ENCODE data around the gene PALD1.
"Not testable (repeated sequence)": the region's sequence is repeated elsewhere in the genome, so short reads cannot be mapped to it uniquely, and the experiment has no call there.

The PALD1 gene

DNA sequence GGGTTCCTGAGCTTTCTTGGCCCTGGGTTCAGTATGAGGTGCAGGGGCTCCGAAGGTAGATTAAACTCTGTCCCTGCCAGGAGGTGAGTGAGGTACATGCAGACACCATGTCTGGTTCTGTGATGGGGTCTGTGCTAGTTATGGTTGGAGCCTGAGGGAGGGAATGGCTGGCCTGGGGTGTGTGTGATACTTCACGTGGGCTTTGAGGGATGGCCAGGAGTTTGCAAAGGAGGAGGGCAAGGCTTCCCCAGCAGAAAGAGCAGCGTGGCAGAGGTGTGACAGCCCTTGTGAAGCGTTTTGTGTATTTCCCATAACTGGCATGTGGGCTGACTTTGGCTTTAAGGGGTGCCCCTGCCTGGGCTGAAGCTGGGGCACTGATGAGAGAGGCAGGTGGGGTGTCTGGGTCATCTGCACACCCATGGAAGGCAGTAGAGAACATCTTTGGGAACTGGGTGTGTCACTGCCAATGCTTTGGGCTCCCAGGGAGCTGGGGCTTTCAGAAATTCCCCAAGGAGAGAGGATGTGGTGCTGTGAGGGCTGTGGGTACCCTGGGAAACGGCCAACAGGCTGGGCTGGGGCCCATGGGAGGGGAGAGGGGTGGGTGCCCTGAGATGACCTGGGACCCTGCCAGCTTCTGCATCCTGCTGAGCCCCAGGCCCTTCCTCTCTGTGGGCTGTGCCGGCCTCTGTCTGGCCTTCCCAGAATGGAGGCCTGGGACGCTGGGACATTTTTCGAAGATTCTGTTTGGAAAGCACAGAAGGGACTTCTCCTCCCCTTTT lies 4.6 kb downstream of the PALD1 start:
- no peak for DNase-seq

- not testable (repeated sequence) for DNase-seq
These were observed 5.3 kb downstream of the PALD1 start for GRCh38 chr10:70483872-70484271.

GRCh38 chr10:70487824-70488223 lies 9.3 kb downstream of the PALD1 start:
- no peak for DNase-seq

- no peak for DNase-seq
These were observed 11.6 kb downstream of the PALD1 start for GRCh38 chr10:70490142-70490541.

GRCh38 chr10:70491614-70492013 lies 13.0 kb downstream of the PALD1 start:
- no peak for DNase-seq

DNA sequence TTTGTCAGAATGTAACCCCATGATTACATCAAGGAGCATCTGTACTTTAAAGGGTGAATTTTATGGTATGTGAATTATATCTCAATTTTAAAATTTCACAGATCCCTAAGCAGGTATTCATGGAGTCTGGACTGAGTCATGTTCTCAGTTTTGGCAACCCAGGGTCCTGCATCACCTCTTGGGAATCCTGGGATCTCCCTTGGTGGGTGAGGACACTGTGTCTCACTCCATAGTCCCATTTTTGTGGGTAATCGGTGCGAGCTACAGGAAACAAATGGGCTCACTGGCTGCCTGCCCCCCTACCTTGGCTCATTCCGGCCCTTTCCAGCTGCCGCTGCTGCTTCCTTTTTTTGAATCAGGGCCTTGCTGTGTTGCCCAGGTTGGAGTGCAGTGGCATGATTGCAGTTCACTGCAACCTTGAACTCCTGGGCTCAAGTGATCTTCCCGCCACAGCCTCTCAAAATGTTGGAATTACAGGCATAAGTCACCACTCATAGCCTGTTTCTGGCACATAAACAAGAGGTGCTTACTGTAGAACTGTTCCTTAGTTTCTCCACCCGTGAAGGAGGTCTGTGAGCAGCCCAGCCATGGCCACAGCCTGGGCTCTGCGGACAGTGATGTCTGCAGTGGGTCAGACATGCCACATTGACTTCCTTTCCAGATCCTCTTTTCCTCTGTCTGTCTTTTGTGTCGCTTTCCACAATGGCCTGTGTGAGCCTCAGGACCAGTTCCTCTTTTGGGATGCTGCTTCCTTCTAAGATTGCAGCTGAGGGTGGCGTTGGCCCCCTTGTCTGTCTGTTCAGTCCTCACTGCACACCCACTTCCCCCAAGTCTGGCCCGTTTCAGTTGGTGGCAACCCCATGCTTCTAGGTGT lies 14.5 kb downstream of the PALD1 start:
- DNase-seq = no peak

GRCh38 chr10:70493660-70494234 lies 15.2 kb downstream of the PALD1 start:
- DNase-seq = no peak

- no peak for DNase-seq
These were observed 16.0 kb downstream of the PALD1 start for GRCh38 chr10:70494536-70494935.

- no peak for DNase-seq
These were observed 16.4 kb downstream of the PALD1 start for GRCh38 chr10:70494966-70495365.

DNA sequence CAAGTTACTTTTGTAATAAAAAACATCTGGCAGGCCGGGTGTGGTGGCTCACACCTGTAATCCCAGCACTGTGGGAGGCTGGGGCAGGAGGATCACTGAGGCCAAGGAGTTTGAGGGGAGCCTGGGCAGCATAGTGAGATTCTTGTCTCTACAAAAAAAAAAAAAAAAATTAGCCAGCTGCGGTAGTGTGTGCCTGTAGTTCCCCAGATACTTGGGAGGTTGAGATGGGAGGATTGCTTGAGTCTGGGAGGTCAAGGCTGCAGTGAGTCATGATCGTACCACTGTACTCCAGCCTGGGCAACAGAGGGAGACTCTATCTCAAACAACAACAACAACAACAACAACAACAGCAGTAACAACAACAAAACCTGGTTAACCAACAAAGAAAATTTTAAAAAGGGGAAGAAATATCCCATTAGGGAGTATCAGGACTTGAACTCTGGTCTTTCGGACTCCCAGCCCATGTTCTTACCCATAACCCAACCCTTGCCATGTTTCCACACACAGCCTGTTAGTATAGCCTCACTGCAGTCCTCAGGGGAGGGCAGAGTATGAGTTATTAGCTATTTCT lies 17.2 kb downstream of the PALD1 start:
- no peak for DNase-seq

GRCh38 chr10:70496341-70497119 lies 18.0 kb downstream of the PALD1 start:
- no peak for DNase-seq

- no peak for DNase-seq
These were observed 18.6 kb downstream of the PALD1 start for GRCh38 chr10:70497120-70497545.

DNA sequence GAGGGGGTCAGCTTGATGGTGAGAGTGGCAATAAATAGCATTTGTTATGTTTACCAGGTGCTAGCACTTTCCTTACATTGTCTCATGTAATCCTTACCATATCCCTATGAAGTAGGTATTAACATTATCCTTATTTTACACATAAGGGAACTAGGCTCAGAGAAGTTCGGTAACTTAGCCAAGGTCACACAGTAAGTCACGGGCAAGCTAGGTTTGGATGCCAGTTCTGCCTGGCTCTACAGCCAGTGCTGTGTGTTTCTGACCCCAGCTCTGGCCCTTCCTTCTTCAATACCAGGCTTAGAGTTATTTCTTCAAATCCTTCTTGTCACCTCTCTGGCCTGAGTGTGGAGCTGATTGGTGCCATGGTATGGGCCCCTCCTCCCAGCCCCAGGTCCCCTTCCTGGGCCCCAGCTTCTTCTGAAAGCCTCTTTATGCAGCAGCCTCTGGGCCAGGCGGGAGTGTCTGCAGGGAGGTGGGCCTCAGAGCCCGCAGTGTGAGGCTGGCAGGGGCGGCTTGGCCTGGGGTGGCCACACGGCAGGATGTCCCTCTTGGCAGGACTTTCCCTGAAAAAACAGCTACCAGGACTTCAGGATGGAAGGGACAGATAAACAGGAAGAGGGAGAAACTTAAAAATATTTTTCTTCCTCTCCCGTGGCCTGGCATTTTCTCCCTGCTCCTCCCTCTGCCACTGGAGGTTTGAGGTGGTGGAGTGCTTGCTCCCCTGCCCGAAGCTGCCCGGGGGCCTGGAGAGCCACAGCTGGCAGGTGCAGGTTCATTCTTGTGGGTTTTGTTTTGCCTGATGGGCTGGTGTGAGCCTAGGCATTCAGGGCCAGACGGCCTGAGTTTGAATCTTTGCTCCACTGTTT lies 20.6 kb downstream of the PALD1 start:
- no peak for DNase-seq

DNA sequence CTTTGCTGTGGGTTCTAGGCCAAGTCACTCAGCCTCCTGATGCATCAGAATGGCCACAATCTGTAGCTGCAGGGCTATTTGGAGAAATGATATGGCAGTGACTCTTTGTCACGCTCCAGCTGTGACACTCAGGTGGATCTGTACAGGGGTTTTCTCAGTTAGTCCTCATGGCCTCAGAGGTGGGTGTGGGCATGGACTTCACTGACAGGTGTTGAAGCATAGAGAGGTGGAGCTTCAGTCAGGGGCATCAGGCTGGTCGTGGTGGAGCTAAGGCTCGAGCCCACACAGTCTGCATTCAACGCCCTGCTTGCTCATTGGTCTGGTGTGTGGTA lies 21.2 kb downstream of the PALD1 start:
- DNase-seq = no peak

DNA sequence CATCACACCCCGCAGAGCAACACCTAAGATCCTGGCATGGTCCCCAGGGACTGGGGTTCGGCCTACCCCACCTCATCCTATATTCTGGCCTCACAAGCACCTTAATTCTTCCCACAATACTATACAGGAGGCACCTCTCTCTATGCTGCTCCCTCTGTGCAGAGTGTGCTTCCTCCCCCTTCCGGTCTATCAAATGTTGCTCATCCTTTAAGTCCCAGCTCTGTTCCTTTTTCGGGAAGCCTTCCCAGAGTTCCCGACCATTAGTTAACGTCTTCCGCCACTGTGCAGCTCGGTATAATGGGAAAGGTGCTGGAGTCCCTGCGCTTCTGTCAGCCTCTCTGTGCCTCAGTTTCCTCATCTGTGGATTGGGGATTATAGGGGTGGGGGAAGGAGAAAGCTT lies 21.8 kb downstream of the PALD1 start:
- no peak for DNase-seq

DNA sequence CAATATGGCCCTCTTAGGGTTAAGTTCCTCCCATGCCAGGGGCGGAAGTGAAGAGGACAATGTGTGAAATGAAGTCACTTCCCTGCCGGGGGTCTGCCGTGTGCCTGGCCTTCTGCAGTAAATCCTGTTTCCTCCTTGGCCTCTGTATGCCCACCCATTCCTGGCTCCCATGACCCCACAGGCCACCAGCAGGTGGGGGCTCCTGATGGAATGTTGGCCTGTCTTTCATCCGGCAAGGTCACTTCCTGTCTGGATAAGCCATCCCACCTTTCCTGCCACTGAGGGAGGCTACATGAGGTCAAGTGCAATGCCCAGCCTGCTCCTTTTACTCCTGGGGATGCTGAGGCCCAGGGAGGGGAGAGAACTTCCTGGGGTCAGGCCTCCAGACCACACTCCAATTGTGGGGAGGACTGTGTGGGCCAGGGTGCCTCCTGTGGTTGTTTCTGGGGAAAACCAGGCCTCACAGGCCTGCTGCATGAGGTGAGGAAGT lies 22.3 kb downstream of the PALD1 start:
- DNase-seq = no peak

DNA sequence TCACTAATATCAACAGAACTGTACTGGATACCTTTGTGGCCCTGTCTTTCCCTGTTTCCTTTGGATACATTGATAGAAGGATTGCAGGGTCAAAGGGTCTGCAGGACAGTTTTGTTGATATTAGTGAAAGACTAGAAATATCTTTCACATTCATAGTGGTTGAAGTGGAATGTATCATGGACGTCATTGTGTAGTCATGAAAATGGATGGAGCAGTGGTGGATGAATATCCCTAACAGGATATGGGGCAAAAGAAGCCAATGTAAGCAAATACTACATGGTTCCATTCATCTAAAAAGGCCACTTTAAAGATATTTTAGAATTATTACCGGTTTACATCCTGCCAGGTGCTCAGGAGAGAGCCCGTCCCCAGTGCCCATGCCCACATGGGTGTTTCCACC lies 23.8 kb downstream of the PALD1 start:
- DNase-seq = no peak

GRCh38 chr10:70503776-70504175 lies 25.2 kb downstream of the PALD1 start:
- no peak for DNase-seq

DNA sequence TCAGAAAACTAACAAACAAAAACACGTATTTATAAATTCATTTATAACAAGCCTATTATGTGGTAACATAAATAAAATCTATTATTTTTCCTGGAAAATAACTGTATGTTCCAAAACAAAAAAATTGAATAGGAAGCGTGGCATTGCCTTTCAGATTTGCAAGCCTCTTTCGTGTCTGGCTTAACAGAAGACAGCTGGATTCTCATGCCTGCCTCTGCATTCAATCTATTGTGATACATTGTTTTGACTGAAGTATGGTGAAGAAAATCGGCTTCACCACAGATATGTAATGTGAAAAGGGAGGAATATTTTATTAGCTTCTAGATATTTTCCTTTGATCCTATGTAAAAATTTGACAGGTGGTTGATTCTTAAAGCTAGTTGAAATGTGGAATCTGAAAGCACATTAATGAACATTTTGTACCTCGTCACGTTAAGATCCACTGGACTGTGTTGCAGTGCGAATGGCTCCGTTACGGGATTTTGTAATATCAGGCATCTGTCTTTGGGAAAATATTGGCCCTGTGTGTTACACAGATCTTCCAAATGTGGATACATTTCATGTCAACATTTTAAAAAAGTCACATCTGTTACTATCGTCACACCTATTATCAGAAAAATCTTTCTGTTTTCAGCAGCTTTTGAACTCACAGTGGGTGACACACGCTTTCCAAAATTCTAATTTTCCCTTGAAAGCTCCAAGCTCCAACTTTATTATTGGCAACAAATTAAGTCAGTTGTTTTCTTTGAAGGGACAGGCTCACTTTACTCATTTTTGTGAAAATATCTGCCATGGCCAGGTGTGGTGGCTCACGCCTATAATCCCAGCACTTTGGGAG lies 26.2 kb downstream of the PALD1 start:
- DNase-seq = no peak

DNA sequence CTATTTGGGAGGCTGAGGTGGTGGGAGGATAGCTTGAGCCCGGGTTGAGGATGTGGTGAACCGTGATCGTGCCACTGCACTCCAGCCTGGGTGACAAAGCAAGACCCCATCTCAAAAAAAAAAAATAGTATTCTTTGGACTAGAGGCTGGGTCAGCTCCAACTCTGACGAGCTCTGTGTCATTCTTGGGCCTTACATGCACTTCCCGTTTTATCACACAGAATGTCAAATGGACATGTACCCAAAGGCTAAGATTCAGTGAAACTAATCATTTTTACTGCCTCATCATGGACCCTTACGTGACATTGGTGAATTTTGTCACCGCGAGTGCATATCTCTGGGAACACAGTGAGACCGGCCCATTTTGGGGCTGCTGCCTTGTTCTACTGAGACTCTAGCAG lies 27.3 kb downstream of the PALD1 start:
- no peak for DNase-seq

GRCh38 chr10:70507966-70508365 lies 29.4 kb downstream of the PALD1 start:
- DNase-seq = no peak

All from NCI-H2227 treated with DMSO at 0.1 percent for 48 hours (cell line).